ENCODE results near the gene LCN6.
A peak's percentile ranks its signal among the peaks of the same experiment; 100 is the strongest.
"Not testable (repeated sequence)": the region's sequence is repeated elsewhere in the genome, so short reads cannot be mapped to it uniquely, and the experiment has no call there.

The LCN6 gene

GRCh38 chr9:136704741-136705140, 43.6 kb downstream of the LCN6 start:
- DNase-seq: not testable (repeated sequence)

DNA sequence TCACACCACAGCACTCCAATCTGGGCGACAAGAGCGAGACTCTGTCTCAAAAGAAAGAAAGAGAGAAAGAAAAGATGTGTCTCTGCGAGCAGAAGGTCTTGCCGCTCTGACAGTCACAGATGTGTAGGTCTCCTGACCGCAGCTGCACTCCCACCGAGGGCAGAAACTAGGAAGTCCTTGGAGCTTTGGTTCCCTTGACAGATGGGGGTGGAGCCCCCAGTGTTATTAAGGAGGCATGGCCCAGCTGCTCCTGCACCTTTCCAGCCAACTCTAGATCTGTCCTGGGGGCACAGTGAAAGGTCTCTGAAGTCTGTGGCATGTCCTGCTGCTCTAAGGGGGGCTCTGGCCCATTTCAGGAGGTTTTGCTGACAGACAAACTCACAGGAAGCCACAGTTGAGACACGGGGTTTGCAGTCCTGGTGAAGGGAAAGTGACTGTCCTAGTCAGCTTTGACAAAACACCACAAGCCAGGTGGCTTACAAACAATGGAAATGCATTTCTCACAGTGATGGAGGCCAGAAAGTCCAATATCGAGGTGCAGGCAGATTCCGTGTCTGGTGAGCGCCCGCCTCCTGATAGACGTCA, 45.0 kb downstream of the LCN6 start:
- DNase-seq: no peak

GRCh38 chr9:136701668-136702053, 46.7 kb downstream of the LCN6 start:
- DNase-seq: no peak

- DNase-seq: peak; percentile 35
Observed at GRCh38 chr9:136700959-136701667, 47.2 kb downstream of the LCN6 start.

DNA sequence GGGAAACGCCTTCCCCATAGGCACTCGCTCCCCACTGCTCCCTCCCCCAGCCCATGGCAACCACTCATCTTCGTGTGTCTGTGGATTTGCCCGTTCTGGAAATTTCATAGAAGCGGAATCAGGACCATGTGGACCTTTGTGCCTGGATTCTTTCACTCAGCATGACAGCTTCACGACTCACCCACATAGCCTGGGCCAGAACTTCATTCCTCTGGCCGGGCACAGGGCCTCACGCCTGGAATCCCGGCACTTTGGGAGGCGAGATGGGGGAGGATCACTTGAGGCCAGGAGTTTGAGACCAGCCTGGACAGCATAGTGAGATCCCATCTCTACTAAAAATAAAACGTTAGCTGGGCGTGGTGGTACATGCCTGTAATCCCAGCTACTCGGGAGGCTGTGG, 48.0 kb downstream of the LCN6 start:
- DNase-seq: no peak

- no peak for DNase-seq
Observed at GRCh38 chr9:136698635-136699246, 49.6 kb downstream of the LCN6 start.

DNA sequence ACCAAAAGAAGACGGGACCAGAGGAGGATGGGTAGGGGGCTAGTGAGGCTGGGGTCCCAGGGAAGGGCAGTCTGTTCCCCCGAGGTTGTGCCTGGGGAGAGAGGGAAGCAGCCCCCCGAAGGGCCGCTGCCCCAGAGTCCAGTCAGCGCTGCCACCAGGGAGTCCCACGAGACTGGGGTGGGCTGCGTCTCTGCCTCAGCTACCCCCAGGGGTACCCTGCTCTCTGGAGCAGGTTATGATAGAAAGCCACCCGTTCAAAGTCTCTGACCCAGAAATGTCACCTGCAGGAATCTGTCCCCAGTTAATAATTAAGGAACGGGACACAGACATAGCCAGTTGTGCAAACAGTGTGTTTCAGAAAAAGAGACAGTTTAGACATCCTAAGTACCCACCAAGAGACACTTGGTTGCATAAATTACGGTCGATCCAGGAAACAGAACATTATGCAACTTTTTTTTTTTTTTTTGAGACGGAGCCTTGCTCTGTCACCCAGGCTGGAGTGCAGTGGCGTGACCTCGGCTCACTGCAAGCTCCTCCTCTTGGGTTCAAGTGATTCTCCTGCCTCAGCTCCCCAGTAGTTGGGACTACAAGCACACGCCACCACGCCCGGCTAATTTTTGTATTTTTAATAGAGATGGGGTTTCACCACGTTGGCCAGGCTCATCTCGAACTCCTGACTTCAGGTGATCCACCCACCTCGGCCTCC, 50.4 kb downstream of the LCN6 start:
- no peak for DNase-seq

DNA sequence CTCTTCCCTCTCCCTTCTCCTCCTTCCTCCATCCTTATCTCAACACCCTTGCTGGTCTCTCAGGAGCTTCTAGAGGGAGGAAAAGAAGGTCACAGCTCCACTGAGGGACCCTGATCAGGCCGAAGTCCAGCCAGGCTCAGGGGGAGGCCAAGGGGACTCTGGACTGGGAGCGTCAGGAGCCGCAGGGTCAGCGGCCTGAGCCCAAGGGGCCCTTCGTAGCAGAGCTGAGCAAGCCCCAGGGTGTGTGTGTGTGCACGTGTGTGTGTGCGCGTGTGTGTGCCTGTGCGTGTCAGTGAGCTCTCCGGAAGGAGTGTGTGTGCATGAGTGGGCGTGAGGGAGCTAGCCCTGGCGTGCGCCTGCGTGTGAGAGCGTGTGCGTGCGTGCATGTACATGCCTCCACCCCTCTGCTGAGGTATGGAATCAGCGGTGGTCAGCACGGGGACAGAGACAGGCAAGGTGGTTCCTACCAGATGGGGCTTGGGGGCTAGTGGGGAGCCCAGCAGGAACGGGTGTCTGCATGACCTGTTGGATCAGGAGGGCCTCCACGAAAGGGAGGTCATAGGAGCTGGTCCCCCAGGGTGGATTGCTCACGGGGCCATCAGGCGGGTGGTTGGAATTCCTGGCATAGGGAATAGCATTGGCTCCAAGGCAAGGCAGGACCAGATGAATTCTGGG, 51.0 kb downstream of the LCN6 start:
- DNase-seq: no peak

- no peak for DNase-seq
Observed at GRCh38 chr9:136696502-136696901, 51.8 kb downstream of the LCN6 start.

DNA sequence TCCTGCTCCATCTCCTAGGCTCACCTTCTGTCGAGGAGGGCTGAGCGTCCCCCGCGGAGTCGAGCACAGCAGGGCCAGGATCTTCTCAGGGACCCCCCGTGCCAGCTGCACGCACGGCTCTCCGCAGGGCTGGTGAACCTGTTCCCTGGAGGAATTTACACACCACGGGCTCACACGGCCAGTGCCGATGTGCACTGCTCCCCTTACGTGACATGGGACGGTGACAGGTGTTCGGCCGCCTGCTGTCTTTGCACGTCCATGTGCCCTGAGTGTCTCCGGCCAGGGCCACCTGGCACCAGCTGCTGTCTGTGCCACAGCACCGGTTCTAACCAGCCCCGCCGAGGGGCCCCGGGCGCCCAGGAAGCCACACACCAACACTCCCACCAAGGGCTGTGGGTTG, 52.4 kb downstream of the LCN6 start:
- DNase-seq: no peak

- DNase-seq: no peak
Observed at GRCh38 chr9:136695435-136695895, 52.9 kb downstream of the LCN6 start.

- no peak for DNase-seq
Observed at GRCh38 chr9:136694872-136695247, 53.5 kb downstream of the LCN6 start.

GRCh38 chr9:136694163-136694871, 54.0 kb downstream of the LCN6 start:
- DNase-seq: peak; percentile 21

All from activated gamma-delta T cell treated with Interleukin-2 at 50 U/mL for 16 hours (primary cell).